Neural progenitor cell (in vitro differentiated cells): ENCODE results near the gene UBAP1.

Source experiments
- EZH2 ChIP-seq: fragments of 200-600 bp; sonication (generic); IDR thresholded peaks from 2 replicates; pipeline ENCODE4 v1.6.1; 2017; ENCODE audit warnings: antibody characterized with exemption, mild to moderate bottlenecking, moderate library complexity
- EZH2phosphoT487 ChIP-seq: fragments of 200-600 bp; sonication (generic); IDR thresholded peaks from 2 replicates; pipeline ENCODE4 v1.6.1; 2017; ENCODE audit warnings: antibody characterized with exemption
- TF ChIP-seq, protein P1 (sequence below): fragments of 200-600 bp; sonication (generic); IDR thresholded peaks from 2 replicates; pipeline ENCODE4 v1.5.1; 2017; ENCODE audit warnings: antibody characterized with exemption, mild to moderate bottlenecking

DNA sequence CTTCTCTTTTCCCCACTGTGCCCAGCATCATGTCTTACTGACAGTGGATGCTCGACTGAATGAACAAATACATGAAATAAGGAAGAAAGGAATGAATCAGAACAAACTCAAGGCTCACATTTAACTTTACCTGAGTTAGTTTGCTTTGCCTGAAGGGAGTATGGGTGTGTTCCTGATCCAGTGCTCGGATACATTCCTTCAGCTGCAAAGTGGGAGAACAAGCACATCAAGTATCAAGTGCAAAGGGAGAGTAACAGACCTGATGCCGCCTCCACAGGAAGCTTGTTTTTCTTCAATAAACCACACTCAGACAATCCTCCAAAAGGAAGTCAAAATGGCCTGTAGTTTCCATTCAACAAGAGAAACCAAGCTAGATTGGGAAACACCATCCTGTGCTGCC is 84.1 kb downstream of the UBAP1 start:
- no peak for TF ChIP-seq EZH2
- TF ChIP-seq, protein P1, sequence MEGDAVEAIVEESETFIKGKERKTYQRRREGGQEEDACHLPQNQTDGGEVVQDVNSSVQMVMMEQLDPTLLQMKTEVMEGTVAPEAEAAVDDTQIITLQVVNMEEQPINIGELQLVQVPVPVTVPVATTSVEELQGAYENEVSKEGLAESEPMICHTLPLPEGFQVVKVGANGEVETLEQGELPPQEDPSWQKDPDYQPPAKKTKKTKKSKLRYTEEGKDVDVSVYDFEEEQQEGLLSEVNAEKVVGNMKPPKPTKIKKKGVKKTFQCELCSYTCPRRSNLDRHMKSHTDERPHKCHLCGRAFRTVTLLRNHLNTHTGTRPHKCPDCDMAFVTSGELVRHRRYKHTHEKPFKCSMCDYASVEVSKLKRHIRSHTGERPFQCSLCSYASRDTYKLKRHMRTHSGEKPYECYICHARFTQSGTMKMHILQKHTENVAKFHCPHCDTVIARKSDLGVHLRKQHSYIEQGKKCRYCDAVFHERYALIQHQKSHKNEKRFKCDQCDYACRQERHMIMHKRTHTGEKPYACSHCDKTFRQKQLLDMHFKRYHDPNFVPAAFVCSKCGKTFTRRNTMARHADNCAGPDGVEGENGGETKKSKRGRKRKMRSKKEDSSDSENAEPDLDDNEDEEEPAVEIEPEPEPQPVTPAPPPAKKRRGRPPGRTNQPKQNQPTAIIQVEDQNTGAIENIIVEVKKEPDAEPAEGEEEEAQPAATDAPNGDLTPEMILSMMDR = no peak
- no peak for TF ChIP-seq EZH2phosphoT487
